Suppressor macrophage (primary cell): ENCODE measurements around the gene NBAS.
"Not testable (repeated sequence)": the region's sequence is repeated elsewhere in the genome, so short reads cannot be mapped to it uniquely, and the experiment has no call there.

Source experiments
- DNase-seq, 4 experiments: peaks; one replicate each; pipeline ENCODE4 v3.0.0-alpha.2; 2020 to 2022

The NBAS gene

GRCh38 chr2:15404511-15404910 lies 156.6 kb downstream of the NBAS start:
- DNase-seq: not testable (repeated sequence)

- no peak for DNase-seq
Observed at GRCh38 chr2:15400240-15400826, 160.8 kb downstream of the NBAS start.

- no peak for DNase-seq
Observed at GRCh38 chr2:15399241-15399640, 161.9 kb downstream of the NBAS start.

GRCh38 chr2:15391751-15392150 lies 169.4 kb downstream of the NBAS start:
- DNase-seq: no peak

- DNase-seq: no peak
Observed at GRCh38 chr2:15389895-15390294, 171.2 kb downstream of the NBAS start.

GRCh38 chr2:15389326-15389700 lies 171.8 kb downstream of the NBAS start:
- DNase-seq: no peak

GRCh38 chr2:15388406-15389325 lies 172.5 kb downstream of the NBAS start:
- DNase-seq: no peak

GRCh38 chr2:15385184-15385583 lies 175.9 kb downstream of the NBAS start:
- no peak for DNase-seq

GRCh38 chr2:15383695-15384350 lies 177.3 kb downstream of the NBAS start:
- DNase-seq: no peak

GRCh38 chr2:15378148-15378908 lies 182.8 kb downstream of the NBAS start:
- no peak for DNase-seq

GRCh38 chr2:15377202-15377601 lies 183.9 kb downstream of the NBAS start:
- DNase-seq: no peak

- DNase-seq: no peak
Observed at GRCh38 chr2:15372019-15372418, 189.1 kb downstream of the NBAS start.

- no peak for DNase-seq
Observed at GRCh38 chr2:15369129-15369528, 192.0 kb downstream of the NBAS start.

GRCh38 chr2:15367715-15368114 lies 193.4 kb downstream of the NBAS start:
- DNase-seq: no peak

- DNase-seq: no peak
Observed at GRCh38 chr2:15367205-15367604, 193.9 kb downstream of the NBAS start.

- DNase-seq: no peak
Observed at GRCh38 chr2:15365411-15365810, 195.7 kb downstream of the NBAS start.

- no peak for DNase-seq
Observed at GRCh38 chr2:15364561-15364960, 196.6 kb downstream of the NBAS start.

GRCh38 chr2:15363734-15364133 lies 197.4 kb downstream of the NBAS start:
- DNase-seq: no peak

GRCh38 chr2:15363142-15363541 lies 198.0 kb downstream of the NBAS start:
- no peak for DNase-seq

- DNase-seq: no peak
Observed at GRCh38 chr2:15359716-15360531, 201.2 kb downstream of the NBAS start.

GRCh38 chr2:15357922-15358321 lies 203.2 kb downstream of the NBAS start:
- no peak for DNase-seq

GRCh38 chr2:15357186-15357585 lies 203.9 kb downstream of the NBAS start:
- DNase-seq: no peak
